Endothelial cell (in vitro differentiated cells): ENCODE data around the gene IFNA1. TPM values are rescaled to one million over a fixed set of nuclear protein-coding genes. Genes with fewer than 3 reads are reported as not detected.

Experiments
- DNase-seq: peaks from one replicate; pipeline ENCODE4 v3.0.0; 2021; ENCODE audit warnings: low spot score
- H3K27ac Mint-ChIP-seq: one replicate; pipeline ENCODE4 v1.8.0; 2021; ENCODE audit warnings: mixed read lengths, inconsistent platforms; ENCODE audit not compliant: unreplicated experiment
- H3K27me3 Mint-ChIP-seq: one replicate; pipeline ENCODE4 v1.8.0; 2021; ENCODE audit warnings: mild to moderate bottlenecking, moderate library complexity, mixed read lengths, inconsistent platforms; ENCODE audit not compliant: unreplicated experiment
- H3K36me3 Mint-ChIP-seq: one replicate; pipeline ENCODE4 v1.8.0; 2021; ENCODE audit warnings: mild to moderate bottlenecking, low read depth, mixed read lengths, inconsistent platforms; ENCODE audit not compliant: unreplicated experiment
- H3K4me1 Mint-ChIP-seq: one replicate; pipeline ENCODE4 v1.8.0; 2021; ENCODE audit warnings: mild to moderate bottlenecking, mixed read lengths, inconsistent platforms; ENCODE audit not compliant: unreplicated experiment
- H3K4me3 Mint-ChIP-seq: one replicate; pipeline ENCODE4 v1.8.0; 2021; ENCODE audit warnings: mild to moderate bottlenecking, mixed read lengths, inconsistent platforms; ENCODE audit not compliant: unreplicated experiment
- H3K9me3 Mint-ChIP-seq: one replicate; pipeline ENCODE4 v1.8.0; 2021; ENCODE audit warnings: mixed read lengths, inconsistent platforms; ENCODE audit not compliant: unreplicated experiment
- total RNA-seq: library from RNA; stranded (reverse); fragmentation: NEBNext Ultra II Directional; extraction: Animal tissue kit (Norgen Biotek cat#: 25700); gene quantifications from one replicate; pipeline ENCODE4 v1.2.1, GENCODE V29; 2021; ENCODE audit not compliant: unreplicated experiment
- TF ChIP-seq, protein P1 (sequence below): fragments of 200-600 bp; sonication (generic); IDR thresholded peaks from one replicate; pipeline ENCODE4 v1.5.0; 2021; ENCODE audit warnings: antibody characterized with exemption; ENCODE audit not compliant: unreplicated experiment

The IFNA1 gene
- total RNA-seq, 1 donor from 2014 or later = not detected

DNA sequence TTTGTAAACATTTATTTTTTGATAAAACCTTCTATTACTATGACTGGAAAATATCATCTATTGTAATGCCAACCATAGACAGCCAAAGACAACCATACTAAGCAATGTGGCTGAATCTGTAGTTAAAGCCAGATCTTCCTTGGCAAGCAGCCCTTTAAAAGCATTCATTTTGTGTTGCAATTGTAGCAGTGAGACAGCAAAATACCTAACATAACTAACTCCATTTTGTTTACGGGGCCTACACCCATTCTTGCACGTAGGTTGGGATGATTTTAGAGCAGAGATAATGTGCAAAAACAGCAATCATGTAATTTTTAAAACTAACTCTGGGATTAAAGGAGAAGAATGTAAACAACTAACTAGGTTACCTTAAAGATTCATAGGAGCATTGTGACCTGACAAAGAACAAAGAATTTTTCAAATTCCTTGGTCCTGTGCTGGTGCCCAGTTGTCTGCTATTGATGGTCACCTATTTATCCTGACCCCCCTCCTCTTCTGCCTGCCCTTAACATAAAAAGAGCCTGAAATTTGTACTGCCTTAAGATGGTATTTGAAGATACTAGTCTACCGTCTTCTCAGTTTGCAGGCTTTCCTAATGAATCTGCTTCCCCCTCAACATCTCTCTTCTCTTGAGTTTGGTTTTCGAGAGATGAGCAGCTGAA is 10.6 kb downstream of the IFNA1 start:
- TF ChIP-seq, protein P1, sequence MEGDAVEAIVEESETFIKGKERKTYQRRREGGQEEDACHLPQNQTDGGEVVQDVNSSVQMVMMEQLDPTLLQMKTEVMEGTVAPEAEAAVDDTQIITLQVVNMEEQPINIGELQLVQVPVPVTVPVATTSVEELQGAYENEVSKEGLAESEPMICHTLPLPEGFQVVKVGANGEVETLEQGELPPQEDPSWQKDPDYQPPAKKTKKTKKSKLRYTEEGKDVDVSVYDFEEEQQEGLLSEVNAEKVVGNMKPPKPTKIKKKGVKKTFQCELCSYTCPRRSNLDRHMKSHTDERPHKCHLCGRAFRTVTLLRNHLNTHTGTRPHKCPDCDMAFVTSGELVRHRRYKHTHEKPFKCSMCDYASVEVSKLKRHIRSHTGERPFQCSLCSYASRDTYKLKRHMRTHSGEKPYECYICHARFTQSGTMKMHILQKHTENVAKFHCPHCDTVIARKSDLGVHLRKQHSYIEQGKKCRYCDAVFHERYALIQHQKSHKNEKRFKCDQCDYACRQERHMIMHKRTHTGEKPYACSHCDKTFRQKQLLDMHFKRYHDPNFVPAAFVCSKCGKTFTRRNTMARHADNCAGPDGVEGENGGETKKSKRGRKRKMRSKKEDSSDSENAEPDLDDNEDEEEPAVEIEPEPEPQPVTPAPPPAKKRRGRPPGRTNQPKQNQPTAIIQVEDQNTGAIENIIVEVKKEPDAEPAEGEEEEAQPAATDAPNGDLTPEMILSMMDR = no peak
- Mint-ChIP-seq H3K4me1 (no peaks in the 10 kb centered on the region), H3K9me3 (no peaks in the 10 kb centered on the region), H3K27ac (no peak overlapping the region), H3K36me3 (no peaks in the 10 kb centered on the region), H3K27me3 (peaks cover 2% of the 10 kb centered on the region), H3K4me3 (no peak overlapping the region)
- no peak for DNase-seq

DNA sequence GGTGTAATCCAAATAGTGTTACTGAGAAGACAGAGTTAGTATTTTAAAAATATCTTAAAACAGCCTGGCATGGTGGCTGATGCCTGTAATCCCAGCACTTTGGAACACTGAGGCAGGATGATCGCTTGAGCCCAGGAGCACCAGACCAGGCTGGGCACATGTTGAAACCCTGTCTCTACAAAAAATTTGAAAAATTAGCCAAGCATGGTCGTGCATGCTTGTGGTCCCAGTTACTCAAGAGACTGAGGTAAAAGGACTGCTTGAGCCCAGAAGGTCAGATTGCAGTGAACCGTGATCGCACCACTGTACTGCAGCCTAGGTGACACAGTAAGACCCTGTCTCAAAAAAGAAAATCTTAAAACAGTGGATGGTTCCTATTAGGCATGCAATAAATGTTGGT is 12.4 kb downstream of the IFNA1 start:
- H3K4me1 Mint-ChIP-seq = no peaks in the 10 kb centered on the region

DNA sequence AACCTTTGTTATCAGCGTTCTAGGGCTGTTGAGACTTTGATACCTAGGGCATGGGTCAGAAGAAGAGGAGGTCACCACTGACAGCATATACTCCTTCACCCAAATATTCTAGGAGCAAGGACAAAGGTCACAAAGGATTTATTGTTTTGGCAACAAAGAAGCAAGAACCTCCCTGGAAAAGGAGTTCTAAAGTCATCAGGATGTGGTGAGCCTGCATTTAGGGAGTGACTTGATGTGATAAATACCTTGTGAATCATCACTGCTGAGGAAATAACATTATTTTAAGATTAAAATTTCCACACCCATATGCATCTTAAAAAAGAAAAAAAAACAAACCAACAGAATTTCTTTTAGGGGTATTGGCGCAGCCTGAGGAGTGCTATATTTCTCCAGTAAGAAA is 13.9 kb downstream of the IFNA1 start:
- TF ChIP-seq, protein P1 = no peak
- H3K27me3 Mint-ChIP-seq = peaks cover 3% of the 10 kb centered on the region

More for the DNA sequence above, 12.4 kb downstream of the IFNA1 start:
- TF ChIP-seq, protein P1 = no peak
- no peaks in the 10 kb centered on the region for H3K9me3 Mint-ChIP-seq
- peaks cover 2% of the 10 kb centered on the region for H3K27me3 Mint-ChIP-seq
- H3K36me3 Mint-ChIP-seq = no peaks in the 10 kb centered on the region
- DNase-seq = no peak
- H3K4me3 Mint-ChIP-seq = no peak overlapping the region
- no peak overlapping the region for H3K27ac Mint-ChIP-seq

DNA sequence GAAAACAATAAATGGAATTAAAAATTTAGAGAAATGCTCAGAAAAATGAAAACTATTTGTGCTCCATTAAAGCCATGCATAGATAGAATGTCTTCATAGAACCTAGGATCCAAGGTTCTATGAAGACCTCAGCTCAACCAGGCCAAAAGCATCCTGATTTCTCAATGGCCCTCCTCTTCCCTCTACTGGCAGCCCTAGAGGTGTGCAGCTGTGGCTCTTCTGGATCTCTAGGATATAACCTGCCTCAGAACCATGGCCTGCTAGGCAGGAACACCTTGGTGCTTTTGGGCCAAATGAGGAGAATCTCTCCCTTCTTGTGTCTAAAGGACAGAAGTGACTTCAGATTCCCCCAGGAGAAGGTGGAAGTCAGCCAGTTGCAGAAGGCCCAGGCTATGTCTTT is 15.1 kb downstream of the IFNA1 start:
- H3K27ac Mint-ChIP-seq = no peak overlapping the region
- no peaks in the 10 kb centered on the region for H3K36me3 Mint-ChIP-seq
- no peaks in the 10 kb centered on the region for H3K4me1 Mint-ChIP-seq
- peak; percentile 33 for DNase-seq
- peaks cover 3% of the 10 kb centered on the region for H3K27me3 Mint-ChIP-seq
- H3K9me3 Mint-ChIP-seq = no peaks in the 10 kb centered on the region
- TF ChIP-seq, protein P1 = peak; percentile 48
- no peak overlapping the region for H3K4me3 Mint-ChIP-seq

More for the DNA sequence above, 13.9 kb downstream of the IFNA1 start:
- Mint-ChIP-seq H3K4me3 (no peak overlapping the region), H3K27ac (no peak overlapping the region), H3K9me3 (no peaks in the 10 kb centered on the region), H3K4me1 (no peaks in the 10 kb centered on the region), H3K36me3 (no peaks in the 10 kb centered on the region)
- no peak for DNase-seq

DNA sequence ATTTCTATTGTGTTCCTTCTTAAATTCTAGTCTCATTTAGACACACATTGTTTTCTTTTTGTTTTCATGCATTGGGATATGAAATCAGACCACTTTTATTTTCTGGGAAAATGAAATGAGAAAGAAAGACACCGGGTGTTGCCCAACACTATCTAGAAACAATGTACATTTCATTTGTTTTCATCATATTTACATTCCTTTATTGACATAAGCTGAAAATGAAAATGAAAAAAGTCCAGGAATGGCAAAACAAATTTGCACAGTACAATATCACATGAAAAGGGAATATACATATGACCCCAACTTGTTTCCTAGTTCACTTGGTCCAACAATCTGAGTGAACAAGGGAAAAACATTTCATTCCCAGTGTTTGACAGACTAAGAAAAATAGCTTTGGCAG is 21.1 kb downstream of the IFNA1 start:
- DNase-seq = no peak
- Mint-ChIP-seq H3K4me3 (no peak overlapping the region), H3K27ac (no peak overlapping the region), H3K27me3 (peaks cover 2% of the 10 kb centered on the region), H3K4me1 (no peaks in the 10 kb centered on the region), H3K9me3 (no peaks in the 10 kb centered on the region), H3K36me3 (no peaks in the 10 kb centered on the region)
- TF ChIP-seq, protein P1 = no peak
